Activated CD4-positive, alpha-beta T cell treated with anti-CD3 and anti-CD28 coated beads, Interleukin-2, amount 50 U/mL, for 1 hour (primary cell): Measurements from ENCODE around the gene ANAPC4.
"Not testable (repeated sequence)": the region's sequence is repeated elsewhere in the genome, so short reads cannot be mapped to it uniquely, and the experiment has no call there.

Experiments
- DNase-seq: peaks from one replicate; pipeline ENCODE4 v3.0.0-alpha.2; 2020

ANAPC4 gene

GRCh38 chr4:25376754-25377571 lies at the start of gene ANAPC4:
ANAPC4 (plus strand) TSS chr4:25377263; CDS start chr4:25377428, 165 bp downstream.
- peak; percentile 99 for DNase-seq

- not testable (repeated sequence) for DNase-seq
Observed at GRCh38 chr4:25328463-25328862, 48.6 kb upstream of the ANAPC4 start.

- DNase-seq = no peak
Observed at GRCh38 chr4:25330335-25330734, 46.7 kb upstream of the ANAPC4 start.

- no peak for DNase-seq
Observed at GRCh38 chr4:25330905-25331808, 45.9 kb upstream of the ANAPC4 start.

- DNase-seq = no peak
Observed at GRCh38 chr4:25343671-25344070, 33.4 kb upstream of the ANAPC4 start.

- DNase-seq = no peak
Observed at GRCh38 chr4:25345744-25346143, 31.3 kb upstream of the ANAPC4 start.

- DNase-seq = no peak
Observed at GRCh38 chr4:25346913-25347312, 30.1 kb upstream of the ANAPC4 start.

- no peak for DNase-seq
Observed at GRCh38 chr4:25347473-25347872, 29.6 kb upstream of the ANAPC4 start.

- DNase-seq = no peak
Observed at GRCh38 chr4:25347971-25348370, 29.1 kb upstream of the ANAPC4 start.

GRCh38 chr4:25350561-25350960 lies 26.5 kb upstream of the ANAPC4 start:
- no peak for DNase-seq

GRCh38 chr4:25351777-25352416 lies 25.2 kb upstream of the ANAPC4 start:
- no peak for DNase-seq

GRCh38 chr4:25356068-25356467 lies 21.0 kb upstream of the ANAPC4 start:
- no peak for DNase-seq

GRCh38 chr4:25358515-25359275 lies 18.4 kb upstream of the ANAPC4 start:
- DNase-seq = no peak

GRCh38 chr4:25361253-25361652 lies 15.8 kb upstream of the ANAPC4 start:
- DNase-seq = no peak

GRCh38 chr4:25367004-25367621 lies 9.9 kb upstream of the ANAPC4 start:
- no peak for DNase-seq

GRCh38 chr4:25367877-25368276 lies 9.2 kb upstream of the ANAPC4 start:
- DNase-seq = no peak

- DNase-seq = no peak
Observed at GRCh38 chr4:25368315-25368714, 8.7 kb upstream of the ANAPC4 start.

- no peak for DNase-seq
Observed at GRCh38 chr4:25370242-25370641, 6.8 kb upstream of the ANAPC4 start.

GRCh38 chr4:25372549-25372948 lies 4.5 kb upstream of the ANAPC4 start:
- not testable (repeated sequence) for DNase-seq

- no peak for DNase-seq
Observed at GRCh38 chr4:25377572-25378436, 741 bp downstream of the ANAPC4 start.

GRCh38 chr4:25378437-25378743 lies 1.3 kb downstream of the ANAPC4 start:
- no peak for DNase-seq
